PC-9 (cell line): Measurements from ENCODE around the gene AUH.

Source experiments
- EZH2 ChIP-seq: fragments of 200-600 bp; sonication (generic); IDR thresholded peaks from 2 replicates; pipeline ENCODE4 v1.8.0; 2017; ENCODE audit warnings: antibody characterized with exemption, low read depth
- TF ChIP-seq, protein P1 (sequence below): fragments of 200-600 bp; sonication (generic); conservative IDR thresholded peaks from 2 replicates; pipeline ENCODE4 v1.6.1; 2017; ENCODE audit warnings: mixed run types, antibody characterized with exemption, mild to moderate bottlenecking, moderate library complexity

DNA sequence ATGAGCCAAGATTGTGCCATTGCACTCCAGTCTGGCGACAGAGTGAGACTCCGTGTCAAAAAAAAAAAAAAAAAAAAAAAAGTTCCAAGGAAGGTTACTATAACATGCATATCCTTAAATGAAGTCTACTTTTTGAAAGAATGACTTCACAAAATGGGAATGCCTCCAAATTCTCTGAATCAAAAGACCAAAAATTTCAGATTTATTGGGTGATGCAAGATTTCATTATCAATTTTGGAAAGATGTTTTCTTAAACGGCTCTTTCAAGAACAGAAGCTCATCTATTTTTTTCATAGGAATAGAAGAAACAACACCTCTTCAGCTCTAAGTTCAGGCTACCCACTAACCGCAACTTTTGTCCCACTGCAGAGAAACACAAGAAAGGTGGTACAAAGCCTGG lies 69.9 kb downstream of the AUH start:
- TF ChIP-seq, protein P1, sequence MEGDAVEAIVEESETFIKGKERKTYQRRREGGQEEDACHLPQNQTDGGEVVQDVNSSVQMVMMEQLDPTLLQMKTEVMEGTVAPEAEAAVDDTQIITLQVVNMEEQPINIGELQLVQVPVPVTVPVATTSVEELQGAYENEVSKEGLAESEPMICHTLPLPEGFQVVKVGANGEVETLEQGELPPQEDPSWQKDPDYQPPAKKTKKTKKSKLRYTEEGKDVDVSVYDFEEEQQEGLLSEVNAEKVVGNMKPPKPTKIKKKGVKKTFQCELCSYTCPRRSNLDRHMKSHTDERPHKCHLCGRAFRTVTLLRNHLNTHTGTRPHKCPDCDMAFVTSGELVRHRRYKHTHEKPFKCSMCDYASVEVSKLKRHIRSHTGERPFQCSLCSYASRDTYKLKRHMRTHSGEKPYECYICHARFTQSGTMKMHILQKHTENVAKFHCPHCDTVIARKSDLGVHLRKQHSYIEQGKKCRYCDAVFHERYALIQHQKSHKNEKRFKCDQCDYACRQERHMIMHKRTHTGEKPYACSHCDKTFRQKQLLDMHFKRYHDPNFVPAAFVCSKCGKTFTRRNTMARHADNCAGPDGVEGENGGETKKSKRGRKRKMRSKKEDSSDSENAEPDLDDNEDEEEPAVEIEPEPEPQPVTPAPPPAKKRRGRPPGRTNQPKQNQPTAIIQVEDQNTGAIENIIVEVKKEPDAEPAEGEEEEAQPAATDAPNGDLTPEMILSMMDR: no peak
- no peak for TF ChIP-seq EZH2
